GM19239 (cell line): ENCODE data around the gene UBC.
A peak's percentile ranks its signal among the peaks of the same experiment; 100 is the strongest.

Experiments
- DNase-seq: peaks from one replicate; pipeline ENCODE4 v3.0.0; 2011; ENCODE audit warnings: low spot score; ENCODE audit not compliant: insufficient read length
- FAIRE-seq: peaks from 2 replicates; lab custom pipeline; 2011; peaks lifted over from hg19 to GRCh38; lab: Jason Lieb, UNC

Gene UBC

GRCh38 chr12:124868252-124869058 is 46.0 kb downstream of the UBC start:
- no peak for FAIRE-seq

DNA sequence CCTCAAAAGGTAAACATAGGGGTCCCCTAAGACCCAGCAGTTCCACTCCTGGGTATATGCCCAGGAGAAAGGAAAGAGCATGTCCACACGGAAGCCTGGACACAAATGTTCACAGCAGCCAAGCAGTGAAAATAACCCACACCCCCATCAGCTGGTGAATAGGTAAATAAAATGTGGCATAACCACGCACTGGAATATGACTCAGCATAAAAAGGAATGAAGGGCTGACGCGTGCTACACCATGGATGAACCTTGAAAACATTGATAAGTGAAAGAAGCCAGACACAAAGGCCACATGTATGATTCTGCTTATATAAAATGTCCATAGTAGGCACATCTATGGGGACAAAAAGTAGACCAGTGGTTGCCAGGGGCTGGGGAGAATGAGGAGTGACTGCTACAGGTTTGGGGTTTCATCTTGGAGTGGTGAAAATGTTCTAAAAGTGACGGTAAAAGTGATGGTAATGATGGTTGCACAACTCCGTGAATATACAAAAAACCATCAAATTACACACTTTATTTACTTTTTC is 47.0 kb downstream of the UBC start:
- FAIRE-seq (no peak), DNase-seq (no peak)

More at GRCh38 chr12:124868252-124869058, 46.0 kb downstream of the UBC start:
- no peak for DNase-seq

DNA sequence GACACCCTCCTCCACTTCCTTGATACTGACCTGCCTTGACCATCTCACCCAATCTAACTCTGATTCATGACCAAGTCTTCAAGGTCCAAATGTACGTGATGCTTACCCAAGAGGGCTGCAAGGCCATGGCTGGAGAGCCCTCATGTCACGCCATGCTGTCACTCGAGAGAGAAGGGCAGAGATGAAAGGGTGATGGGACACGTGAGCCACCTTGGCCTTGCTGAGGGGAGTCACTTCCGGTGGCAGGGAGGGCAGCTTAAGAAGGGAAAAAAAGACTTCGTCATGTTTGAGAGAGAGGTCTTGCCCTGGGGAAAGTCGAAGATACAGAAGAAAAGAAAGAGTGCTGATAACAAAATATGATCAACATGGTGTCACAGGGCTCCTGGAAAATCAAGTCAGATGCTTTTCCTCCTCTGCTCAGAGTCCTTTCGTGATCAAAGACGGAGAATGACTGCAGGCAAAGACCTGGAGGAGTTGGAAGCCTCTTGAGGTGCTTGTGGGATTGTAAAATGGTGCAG is 47.5 kb downstream of the UBC start:
- no peak for FAIRE-seq

DNA sequence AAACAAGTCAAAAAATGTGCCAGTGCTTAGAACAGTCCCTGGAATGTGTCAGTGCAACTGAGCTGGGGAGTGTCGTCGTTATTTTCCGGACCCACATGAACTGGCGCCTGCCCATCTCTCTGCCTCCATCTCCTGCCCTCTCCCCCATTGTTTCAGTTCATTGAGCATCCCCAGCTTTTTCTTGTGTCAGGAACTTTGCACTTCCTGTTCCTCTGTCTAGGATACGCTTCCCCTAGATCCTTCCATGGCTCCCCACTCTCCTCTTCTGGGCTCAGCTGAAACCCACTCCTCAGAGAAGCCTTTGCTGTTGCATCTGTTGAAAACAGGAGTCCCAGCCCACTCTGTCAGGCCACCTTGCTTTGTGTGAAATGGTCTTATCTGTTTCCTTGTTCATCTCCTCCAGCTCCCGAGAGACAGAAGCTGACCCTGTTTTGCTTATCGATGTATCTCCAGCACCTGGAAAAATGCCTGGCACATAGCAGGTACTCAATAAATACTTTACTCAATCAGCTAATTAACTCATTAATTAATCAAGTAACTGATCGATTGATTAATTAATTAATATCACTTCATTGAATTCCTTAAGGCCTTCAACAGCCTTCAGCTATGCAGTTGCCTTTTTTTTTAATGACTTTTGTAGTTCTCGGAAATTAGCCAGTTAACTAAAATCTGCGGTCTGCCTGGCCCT is 48.1 kb downstream of the UBC start:
- DNase-seq (no peak), FAIRE-seq (no peak)

More for the DNA sequence above, 47.5 kb downstream of the UBC start:
- DNase-seq: no peak

DNA sequence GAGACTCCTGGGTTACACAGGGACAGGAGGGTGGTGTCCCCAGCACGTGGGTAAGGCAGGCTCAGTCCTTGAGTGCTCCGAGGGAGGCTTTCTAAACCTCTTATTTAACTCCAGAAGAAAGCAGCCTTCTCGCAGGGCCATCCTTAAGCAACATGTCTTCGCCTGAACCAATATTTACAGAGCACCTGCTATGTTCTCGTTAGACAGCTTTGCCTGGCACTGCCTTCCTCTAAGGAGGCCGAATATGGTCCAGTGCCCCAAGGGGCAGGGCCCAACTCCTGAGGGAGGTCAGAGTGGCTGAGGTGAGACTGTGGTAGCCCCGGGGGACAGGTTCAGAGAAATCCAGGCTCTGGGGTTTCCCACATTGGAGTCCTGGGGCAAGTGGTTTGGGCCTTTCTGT is 48.7 kb downstream of the UBC start:
- FAIRE-seq (no peak), DNase-seq (no peak)

DNA sequence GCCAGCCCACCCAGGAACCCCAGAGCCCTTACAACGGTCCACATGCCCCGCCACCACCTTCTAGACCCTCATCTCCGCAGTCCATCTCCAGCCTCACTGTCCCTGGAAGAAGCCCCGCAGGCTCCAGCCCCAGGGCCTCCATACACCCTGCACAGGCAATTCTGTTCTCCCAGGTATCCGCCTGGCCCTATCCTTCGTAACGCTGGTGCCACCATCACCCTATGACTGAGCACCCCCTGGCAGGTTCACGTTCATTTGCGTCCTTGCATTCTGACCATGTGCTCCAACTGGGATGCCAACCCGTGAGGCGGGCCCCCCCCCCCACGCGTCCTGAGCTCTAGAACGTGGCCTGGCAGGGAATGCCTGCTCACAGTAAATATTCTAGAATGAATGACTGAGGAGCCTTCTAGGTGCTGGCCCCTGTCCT is 50.1 kb downstream of the UBC start:
- DNase-seq (no peak), FAIRE-seq (no peak)

DNA sequence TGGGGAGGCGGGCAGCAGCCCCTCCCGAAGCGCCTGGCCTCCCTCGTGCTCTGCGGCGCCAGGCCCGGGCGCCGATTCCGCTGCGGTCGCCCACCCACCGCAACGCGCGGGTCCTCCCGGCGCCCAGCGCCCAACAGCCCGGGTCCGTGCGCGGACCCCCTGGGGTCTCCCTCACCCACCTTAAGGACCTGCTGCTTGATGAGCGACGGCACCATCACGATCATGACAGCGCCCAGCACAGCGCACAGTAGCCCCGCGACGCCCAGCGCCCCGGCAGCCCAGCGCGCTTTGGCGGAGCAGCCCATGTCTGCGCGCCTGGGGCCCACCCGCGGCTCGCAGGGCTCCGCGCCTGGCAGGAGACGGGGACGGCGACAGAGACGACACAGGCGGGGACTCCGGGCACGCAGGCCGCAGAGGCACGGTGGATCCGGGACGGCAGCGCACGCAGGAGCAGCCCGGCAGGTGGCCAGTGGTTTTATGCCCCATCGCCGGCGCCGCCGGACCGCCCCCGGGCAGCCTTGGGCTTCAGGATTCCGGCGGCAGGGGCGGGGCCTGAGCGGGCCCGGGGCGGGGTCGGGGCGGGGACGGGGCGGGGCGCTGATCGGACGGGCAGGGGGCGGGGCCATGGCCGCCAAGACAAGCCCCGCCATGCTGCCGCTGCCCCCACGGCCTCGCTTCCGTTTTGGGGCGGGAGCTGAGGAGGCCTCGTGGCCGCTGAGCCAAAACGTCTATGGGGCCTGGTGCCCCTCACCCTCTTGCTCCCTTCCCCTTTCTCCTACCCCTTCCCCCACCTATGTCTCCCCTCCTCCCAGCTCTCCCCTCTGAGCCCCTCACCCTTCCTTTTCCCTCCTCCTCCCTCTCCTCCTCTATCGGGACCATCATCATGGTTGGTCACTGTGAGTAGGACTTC is 50.8 kb downstream of the UBC start, which contains the start of gene SCARB1:
Gene SCARB1 (minus strand): TSS at position 449 of the 910 bp plus-strand sequence. CDS start 144 bp downstream, at position 305.
- FAIRE-seq (peak; percentile 74), DNase-seq (peak; percentile 93)

DNA sequence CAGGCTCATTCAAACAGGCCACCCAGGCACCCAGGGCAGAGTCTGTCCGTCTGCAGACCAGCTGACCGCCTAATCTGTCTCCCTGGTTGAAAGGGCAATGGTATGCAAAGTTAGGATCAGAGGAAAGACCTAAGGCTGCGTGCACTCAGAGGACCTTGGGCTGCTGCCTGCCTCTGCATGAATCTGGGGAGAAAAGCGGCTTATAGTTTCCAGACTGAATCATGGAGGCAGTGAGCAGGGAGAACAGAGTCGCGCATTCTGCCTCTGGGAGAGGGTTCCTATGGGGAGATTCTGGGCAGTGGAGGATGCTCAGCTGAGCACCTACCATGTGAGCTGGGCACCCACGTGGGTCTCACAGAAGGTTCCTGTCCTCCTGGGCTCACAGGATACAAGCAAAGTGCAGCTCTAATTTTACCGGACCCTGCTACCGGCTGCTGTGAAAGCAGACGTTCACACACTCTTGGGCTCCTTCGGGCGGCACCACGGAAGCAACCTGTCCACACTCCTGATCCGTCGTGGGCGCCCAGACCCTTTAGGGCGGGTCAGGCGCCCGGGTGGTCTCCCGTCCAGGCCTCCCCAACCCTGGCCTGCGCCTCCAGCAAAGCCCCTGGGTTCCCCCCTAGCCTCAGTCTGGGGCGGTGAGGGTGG is 51.6 kb downstream of the UBC start:
- FAIRE-seq (peak; percentile 76), DNase-seq (peak; percentile 49)

GRCh38 chr12:124861898-124862676 is 52.4 kb downstream of the UBC start:
- peak; percentile 67 for FAIRE-seq

More at GRCh38 chr12:124861898-124862676, 52.4 kb downstream of the UBC start:
- no peak for DNase-seq
